Esophagus muscularis mucosa (tissue), 3 donors: ENCODE results near the gene CCDC85A.

Experiments used
- CTCF ChIP-seq, 3 experiments: fragments of 200-600 bp in 2 of 3; fragments of 450-650 bp in 1 of 3; sonication (generic) in 2 of 3; IDR thresholded peaks; one replicate each; pipeline ENCODE4 v1.5.1; 2017 to 2019; ENCODE audit warnings: antibody characterized with exemption in 3 of 3, mild to moderate bottlenecking in 2 of 3, moderate library complexity in 1 of 3
- POLR2A ChIP-seq: fragments of 450-650 bp; IDR thresholded peaks from one replicate; pipeline ENCODE4 v1.6.1; 2017; ENCODE audit warnings: antibody characterized with exemption, moderate library complexity, mild to moderate bottlenecking, low read depth

- TF ChIP-seq CTCF (IDR thresholded peaks at IDR 0.05) (peak in 1 of 3 experiments; percentile 19), POLR2A (no peak)
Observed at GRCh38 chr2:56191617-56192016, 7.8 kb downstream of the CCDC85A start.
